ENCODE measurements around the gene RUNDC3A. TPM values are rescaled to one million over a fixed set of nuclear protein-coding genes. Genes with fewer than 3 reads are reported as not detected.
"Not testable (repeated sequence)": the region's sequence is repeated elsewhere in the genome, so short reads cannot be mapped to it uniquely, and the experiment has no call there.

RUNDC3A gene
- total and polyA plus RNA-seq, 4 experiments from 2014 or later: 0.19 to 0.28 TPM; not detected in 2

DNA sequence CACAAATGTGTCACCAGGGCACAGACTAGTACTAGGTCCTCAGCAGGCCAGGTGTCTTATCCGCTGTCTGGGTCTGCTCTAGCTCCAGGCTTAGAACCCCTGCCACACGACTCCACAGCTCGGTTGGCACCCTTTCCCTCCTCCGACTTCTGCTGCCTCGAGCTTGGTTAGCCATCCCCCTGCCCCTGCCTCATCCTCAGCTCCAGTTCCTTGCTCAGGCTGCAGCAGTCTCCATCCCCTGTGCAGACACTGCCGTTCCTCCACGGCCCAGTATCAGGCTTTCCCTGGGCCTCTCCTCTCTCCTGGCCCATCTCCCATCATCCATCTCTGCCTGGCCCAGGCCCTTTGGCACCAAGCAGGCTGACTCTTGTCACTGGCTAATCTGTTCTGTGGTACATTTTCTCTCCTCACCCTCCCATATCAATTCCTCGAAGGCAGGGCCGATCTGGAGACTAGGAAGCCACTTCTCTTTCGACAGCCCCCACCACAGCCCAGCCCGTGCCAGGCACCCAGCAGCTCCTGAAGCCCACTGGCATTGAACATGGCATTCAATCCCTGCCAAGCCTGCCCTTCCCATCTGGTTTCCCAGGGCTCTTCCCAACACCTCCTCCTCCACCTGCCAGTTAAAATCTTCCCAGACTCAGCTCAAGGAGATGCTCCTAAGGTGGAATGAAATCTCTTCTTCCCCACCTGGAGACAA, 35.3 kb downstream of the RUNDC3A start:
- no peak for DNase-seq
- ChIA-PET CTCF (ENCODE audit: partially characterized antibody) (interaction anchor here (0.9 to 3.6 kb wide), 2 partner anchors 11 to 132 kb away, joined by 4 to 41 read pairs; no protein-coding TSS in a partner anchor), POLR2A (ENCODE audit: partially characterized antibody) (interaction anchor here (0.7 kb wide), 1 partner anchor 17 kb away, joined by 6 read pairs; no protein-coding TSS in a partner anchor)
- no peaks in the 10 kb centered on the region for H3K9me3 ChIP-seq (ENCODE audit: control insufficient read depth in 1 of 2, low read length in 2 of 2)
- H3K27ac ChIP-seq (ENCODE audit: low read depth, low read length): no peak overlapping the region
- H3K4me1 ChIP-seq (ENCODE audit: insufficient read depth, low read length): peaks cover 10% of the 10 kb centered on the region
- Mint-ChIP-seq H3K36me3 (peaks cover 0 to 6% of the 10 kb centered on the region in 2 donors), H3K4me3 (peak overlapping the region in 1 of 8 donors; percentile 17), H3K27me3 (peaks cover 0 to 6% of the 10 kb centered on the region in 2 donors), H3K27ac (peak overlapping the region in 2 of 7 donors; percentile 61 to 63), H3K9me3 (no peaks in the 10 kb centered on the region), H3K4me1 (peaks cover 10 to 31% (median 18%) of the 10 kb centered on the region in 4 donors)
- no peak overlapping the region for H3K4me3 ChIP-seq (ENCODE audit: low read length in 2 of 2)
- no peaks in the 10 kb centered on the region for H3K36me3 ChIP-seq (ENCODE audit: insufficient read depth, low read length)
- intact Hi-C loops (cut with micrococcal nuclease): loop anchor here (2.0 kb wide), 1 partner anchor 13 kb away; no protein-coding TSS in a partner anchor
- H3K27me3 ChIP-seq (ENCODE audit: insufficient read depth, low read length): no peaks in the 10 kb centered on the region

DNA sequence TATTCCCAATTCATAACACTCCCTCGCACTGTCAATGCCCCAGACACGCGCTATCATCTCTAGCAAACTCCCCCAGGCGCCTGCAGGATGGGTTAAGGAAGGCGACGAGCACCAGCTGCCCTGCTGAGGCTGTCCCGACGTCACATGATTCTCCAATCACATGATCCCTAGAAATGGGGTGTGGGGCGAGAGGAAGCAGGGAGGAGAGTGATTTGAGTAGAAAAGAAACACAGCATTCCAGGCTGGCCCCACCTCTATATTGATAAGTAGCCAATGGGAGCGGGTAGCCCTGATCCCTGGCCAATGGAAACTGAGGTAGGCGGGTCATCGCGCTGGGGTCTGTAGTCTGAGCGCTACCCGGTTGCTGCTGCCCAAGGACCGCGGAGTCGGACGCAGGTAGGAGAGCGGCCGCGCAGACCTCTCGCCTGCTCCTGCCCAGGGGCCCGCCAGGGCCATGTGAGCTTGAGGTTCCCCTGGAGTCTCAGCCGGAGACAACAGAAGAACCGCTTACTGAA, 36.6 kb downstream of the RUNDC3A start, which contains the start of gene GRN:
TSS of gene GRN (plus strand) at position 364 of the 515 bp plus-strand sequence. CDS start 3,863 bp downstream, outside the sequence.
- ChIA-PET POLR2A (ENCODE audit: partially characterized antibody) (interaction anchor here (0.6 to 2.2 kb wide), 16 partner anchors 9 to 222 kb away, joined by 3 to 22 read pairs (median 6); partner anchors contain the start of genes HDAC5 and UBTF), CTCF (ENCODE audit: partially characterized antibody) (interaction anchor here (0.7 to 3.6 kb wide), 21 partner anchors 9 to 204 kb away, joined by 3 to 41 read pairs (median 6); partner anchors contain the start of genes FAM171A2, HROB and TMUB2)
- peak within 1 kb of the TSS; percentile 90 to 97 (median 92) for H3K4me3 Mint-ChIP-seq
- H3K4me1 Mint-ChIP-seq: peaks cover 10 to 31% (median 19%) of the 10 kb centered on the region in 4 donors
- intact Hi-C loops (cut with micrococcal nuclease): loop anchor here (2.0 kb wide), 1 partner anchor 14 kb away; no protein-coding TSS in a partner anchor
- Histone ChIP-seq H3K9me3 (ENCODE audit: control insufficient read depth in 1 of 2, low read length in 2 of 2) (no peaks in the 10 kb centered on the region), H3K27ac (ENCODE audit: low read depth, low read length) (peak within 1 kb of the TSS; percentile 57), H3K4me1 (ENCODE audit: insufficient read depth, low read length) (peaks cover 10% of the 10 kb centered on the region), H3K27me3 (ENCODE audit: insufficient read depth, low read length) (no peaks in the 10 kb centered on the region), H3K36me3 (ENCODE audit: insufficient read depth, low read length) (no peaks in the 10 kb centered on the region), H3K4me3 (ENCODE audit: low read length in 2 of 2) (peak within 1 kb of the TSS; percentile 90 to 97)
- H3K27ac Mint-ChIP-seq: peak within 1 kb of the TSS; percentile 69 to 88 (median 82)
- peak; percentile 81 to 87 (median 84) for DNase-seq
- no peaks in the 10 kb centered on the region for H3K9me3 Mint-ChIP-seq
- peaks cover 0 to 10% of the 10 kb centered on the region in 2 donors for H3K36me3 Mint-ChIP-seq
- H3K27me3 Mint-ChIP-seq: peaks cover 0 to 6% of the 10 kb centered on the region in 2 donors

DNA sequence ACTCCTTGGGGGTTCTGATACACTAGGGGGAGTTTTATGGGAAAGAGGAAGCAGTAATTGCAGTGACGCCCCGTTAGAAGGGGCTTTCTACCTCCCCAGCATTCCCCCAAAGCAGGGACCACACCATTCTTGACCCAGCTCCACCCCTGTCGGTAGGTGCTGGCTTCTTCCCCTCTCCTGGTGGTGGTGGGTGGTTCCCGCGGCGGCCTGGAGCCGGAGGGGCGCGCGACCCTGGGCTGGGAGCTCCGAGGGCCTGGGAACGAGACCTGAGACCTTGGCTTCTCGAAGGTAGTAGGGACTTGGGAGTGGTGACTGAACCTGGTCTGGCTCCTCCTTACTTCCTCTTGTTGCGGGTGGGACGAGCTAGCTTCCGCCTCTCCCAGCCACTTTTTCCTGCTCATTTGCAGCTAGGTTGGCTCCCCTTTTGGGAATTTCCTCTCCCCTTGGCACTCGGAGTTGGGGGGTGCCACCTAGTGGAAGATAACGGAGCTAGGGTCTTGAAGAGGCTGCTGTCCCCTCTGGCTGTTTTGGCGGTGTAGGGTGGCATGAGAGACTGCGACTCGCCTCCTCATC, 37.1 kb downstream of the RUNDC3A start:
- intact Hi-C loops (cut with micrococcal nuclease): loop anchor here (2.0 kb wide), 1 partner anchor 15 kb away; no protein-coding TSS in a partner anchor
- Mint-ChIP-seq H3K4me3 (peak overlapping the region; percentile 90 to 97 (median 92)), H3K27ac (peak overlapping the region; percentile 69 to 88 (median 82)), H3K4me1 (peaks cover 10 to 31% (median 19%) of the 10 kb centered on the region in 4 donors), H3K9me3 (no peaks in the 10 kb centered on the region), H3K36me3 (peaks cover 0 to 10% of the 10 kb centered on the region in 2 donors), H3K27me3 (peaks cover 0 to 2% of the 10 kb centered on the region in 2 donors)
- peak in 3 of 5 donors; percentile 34 to 43 (median 37) for DNase-seq
- Histone ChIP-seq H3K27ac (ENCODE audit: low read depth, low read length) (peak overlapping the region; percentile 57), H3K4me1 (ENCODE audit: insufficient read depth, low read length) (peaks cover 10% of the 10 kb centered on the region), H3K27me3 (ENCODE audit: insufficient read depth, low read length) (no peaks in the 10 kb centered on the region), H3K36me3 (ENCODE audit: insufficient read depth, low read length) (no peaks in the 10 kb centered on the region), H3K4me3 (ENCODE audit: low read length in 2 of 2) (peak overlapping the region; percentile 90 to 97), H3K9me3 (ENCODE audit: control insufficient read depth in 1 of 2, low read length in 2 of 2) (no peaks in the 10 kb centered on the region)
- ChIA-PET POLR2A (ENCODE audit: partially characterized antibody) (interaction anchor here (0.6 to 2.2 kb wide), 18 partner anchors 8 to 222 kb away, joined by 3 to 22 read pairs (median 5); partner anchors contain the start of genes HDAC5, RUNDC3A and UBTF), CTCF (ENCODE audit: partially characterized antibody) (interaction anchor here (0.7 to 3.6 kb wide), 22 partner anchors 9 to 205 kb away, joined by 3 to 41 read pairs (median 6); partner anchors contain the start of genes FAM171A2, HROB and TMUB2)

DNA sequence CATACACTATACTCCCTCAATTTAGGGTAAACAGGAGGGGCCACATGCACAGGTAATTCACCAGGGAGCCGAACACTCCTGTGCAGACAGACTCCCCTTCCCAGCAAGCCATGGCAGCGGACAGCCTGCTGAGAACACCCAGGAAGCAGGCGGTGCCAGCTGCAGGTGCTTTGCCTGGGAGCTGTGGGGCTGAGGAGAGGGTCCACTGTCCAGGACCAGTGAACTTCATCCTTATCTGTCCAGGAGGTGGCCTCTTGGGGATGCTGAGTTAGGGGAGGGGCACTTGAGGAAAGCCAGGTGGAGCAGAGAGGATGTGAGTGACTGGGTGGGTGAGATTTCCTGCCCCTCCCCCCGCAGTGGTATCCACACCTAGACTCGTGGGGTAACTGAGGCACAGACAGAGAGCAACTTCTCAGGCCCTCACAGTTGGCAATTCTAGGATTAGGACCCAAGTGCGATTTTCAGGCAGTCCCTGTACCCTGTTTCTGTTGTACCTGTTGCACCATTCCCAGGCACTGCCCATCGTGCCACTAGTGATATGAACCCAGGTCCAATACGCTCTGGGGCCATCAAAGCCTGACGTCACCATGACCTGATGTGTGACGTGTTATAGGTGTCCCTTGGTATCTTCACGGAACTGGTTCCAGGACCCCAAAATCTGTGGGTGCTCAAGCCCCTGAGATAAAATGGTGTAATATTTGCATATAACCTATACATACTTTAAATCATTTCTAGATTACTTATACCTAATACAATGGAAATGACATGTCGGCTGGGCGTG, 37.9 kb downstream of the RUNDC3A start:
- DNase-seq: no peak

DNA sequence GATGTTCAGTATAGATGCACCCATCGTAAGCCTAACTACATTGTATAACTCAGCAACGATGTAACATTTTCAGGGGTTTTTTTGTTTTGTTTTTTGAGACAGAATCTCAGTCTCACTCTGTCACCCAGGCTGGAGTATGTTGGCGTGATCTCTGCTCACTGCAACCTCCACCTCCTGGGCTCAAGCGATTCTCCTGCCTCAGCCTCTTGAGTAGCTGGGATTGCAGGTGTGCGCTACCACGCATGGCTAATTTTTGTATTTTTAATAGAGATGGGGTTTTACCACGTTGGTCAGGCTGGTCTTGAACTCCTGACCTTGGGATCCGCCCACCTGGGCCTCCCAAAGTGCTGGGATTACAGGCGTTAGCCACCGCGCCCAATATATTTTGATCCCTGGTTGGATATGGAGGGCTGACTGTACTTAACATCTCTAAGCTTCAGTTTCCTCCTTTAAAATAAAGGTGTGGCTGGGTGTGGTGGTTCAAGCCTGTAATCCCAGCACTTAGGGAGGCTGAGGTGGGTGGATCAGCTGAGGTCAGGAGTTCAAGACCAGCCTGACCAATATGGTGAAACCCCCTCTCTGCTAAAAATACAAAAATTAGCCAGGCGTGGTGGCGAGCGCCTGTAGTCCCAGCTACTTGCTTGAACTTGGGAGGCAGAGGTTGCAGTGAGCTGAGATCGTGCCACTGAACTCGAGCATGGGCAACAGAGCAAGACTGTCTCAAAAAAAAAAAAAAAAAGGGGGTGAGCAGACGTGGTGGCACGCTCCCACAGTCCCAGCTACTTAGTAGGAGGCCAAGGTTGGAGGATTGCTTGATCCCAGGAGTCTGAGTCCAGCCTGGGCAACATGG, 39.0 kb downstream of the RUNDC3A start:
- H3K4me3 ChIP-seq (ENCODE audit: low read length in 2 of 2); intact Hi-C loops (cut with micrococcal nuclease); H3K27me3 ChIP-seq (ENCODE audit: insufficient read depth, low read length); H3K36me3 Mint-ChIP-seq; H3K4me1 ChIP-seq (ENCODE audit: insufficient read depth, low read length); H3K36me3 ChIP-seq (ENCODE audit: insufficient read depth, low read length); H3K9me3 Mint-ChIP-seq; H3K9me3 ChIP-seq (ENCODE audit: control insufficient read depth in 1 of 2, low read length in 2 of 2); H3K27ac ChIP-seq (ENCODE audit: low read depth, low read length); H3K27me3 Mint-ChIP-seq; DNase-seq: not testable (repeated sequence)
- CTCF ChIA-PET (ENCODE audit: partially characterized antibody): interaction anchor here (0.8 to 1.6 kb wide), 3 partner anchors 17 to 137 kb away, joined by 3 to 7 read pairs (median 3); no protein-coding TSS in a partner anchor
- Mint-ChIP-seq H3K27ac (peak overlapping the region in 1 of 7 donors; percentile 64), H3K4me3 (peak overlapping the region in 1 of 8 donors; percentile 32), H3K4me1 (peaks cover 13 to 31% (median 22%) of the 10 kb centered on the region in 4 donors)
- POLR2A ChIA-PET (ENCODE audit: partially characterized antibody): interaction anchor here (0.5 to 1.2 kb wide), 5 partner anchors 126 to 151 kb away, joined by 3 read pairs; no protein-coding TSS in a partner anchor

More for the DNA sequence above, 37.9 kb downstream of the RUNDC3A start:
- ChIA-PET CTCF (ENCODE audit: partially characterized antibody) (interaction anchor here (0.7 to 3.6 kb wide), 19 partner anchors 8 to 205 kb away, joined by 3 to 41 read pairs (median 6); partner anchors contain the start of genes FAM171A2, HROB and TMUB2), POLR2A (ENCODE audit: partially characterized antibody) (interaction anchor here (0.7 to 2.2 kb wide), 16 partner anchors 8 to 148 kb away, joined by 3 to 22 read pairs (median 6); partner anchors contain the start of genes RUNDC3A and UBTF)
- Mint-ChIP-seq H3K27me3 (no peaks in the 10 kb centered on the region), H3K4me1 (peaks cover 13 to 31% (median 22%) of the 10 kb centered on the region in 4 donors), H3K27ac (peak overlapping the region in 5 of 7 donors; percentile 69 to 88 (median 81)), H3K36me3 (peaks cover 0 to 10% of the 10 kb centered on the region in 2 donors), H3K9me3 (no peaks in the 10 kb centered on the region), H3K4me3 (peak overlapping the region; percentile 90 to 97 (median 92))
- peaks cover 10% of the 10 kb centered on the region for H3K4me1 ChIP-seq (ENCODE audit: insufficient read depth, low read length)
- H3K36me3 ChIP-seq (ENCODE audit: insufficient read depth, low read length): no peaks in the 10 kb centered on the region
- no peaks in the 10 kb centered on the region for H3K9me3 ChIP-seq (ENCODE audit: control insufficient read depth in 1 of 2, low read length in 2 of 2)
- H3K27ac ChIP-seq (ENCODE audit: low read depth, low read length): no peak overlapping the region
- no peaks in the 10 kb centered on the region for H3K27me3 ChIP-seq (ENCODE audit: insufficient read depth, low read length)
- intact Hi-C loops (cut with micrococcal nuclease): no loop called here
- peak overlapping the region; percentile 90 to 97 for H3K4me3 ChIP-seq (ENCODE audit: low read length in 2 of 2)
